SK-N-SH treated with all-trans-retinoic acid at 6 μM for 48 hours (cell line): ENCODE measurements around the gene COL9A3.

Experiments
- BACH2 ChIP-seq: fragments of 250-450 bp; sonication (Bioruptor Pico); IDR thresholded peaks from 2 replicates; pipeline ENCODE4 v1.9.0; 2021; ENCODE audit warnings: mild to moderate bottlenecking, borderline replicate concordance
- CSDC2 ChIP-seq: fragments of 250-450 bp; sonication (Bioruptor Pico); IDR thresholded peaks from 2 replicates; pipeline ENCODE4 v1.5.0; 2020; ENCODE audit warnings: mild to moderate bottlenecking, moderate library complexity
- ESRRG ChIP-seq: fragments of 250-450 bp; sonication (Bioruptor Pico); IDR thresholded peaks from 2 replicates; pipeline ENCODE4 v1.6.1; 2021; ENCODE audit warnings: mild to moderate bottlenecking
- ISL1 ChIP-seq: fragments of 250-450 bp; sonication (Bioruptor Pico); IDR thresholded peaks from 2 replicates; pipeline ENCODE4 v2.1.2; 2022; ENCODE audit warnings: mild to moderate bottlenecking, moderate library complexity
- OSR1 ChIP-seq: fragments of 250-450 bp; sonication (Bioruptor Pico); IDR thresholded peaks from 2 replicates; pipeline ENCODE4 v1.8.0; 2022; ENCODE audit warnings: moderate library complexity, mild to moderate bottlenecking, inconsistent platforms
- RARB ChIP-seq: fragments of 250-450 bp; sonication (Bioruptor Pico); IDR thresholded peaks from 2 replicates; pipeline ENCODE4 v1.8.0; 2021; ENCODE audit warnings: mild to moderate bottlenecking, moderate library complexity
- TCF4 ChIP-seq: fragments of 250-450 bp; sonication (Bioruptor Pico); IDR thresholded peaks from 2 replicates; pipeline ENCODE4 v1.8.0; 2021; ENCODE audit warnings: mild to moderate bottlenecking, moderate library complexity, borderline replicate concordance
- TOX ChIP-seq: fragments of 250-450 bp; sonication (Bioruptor Pico); IDR thresholded peaks from 2 replicates; pipeline ENCODE4 v1.8.0; 2021; ENCODE audit warnings: mild to moderate bottlenecking, moderate library complexity, borderline replicate concordance
- ZNF70 ChIP-seq: fragments of 450-650 bp; formaldehyde crosslinking; IDR thresholded peaks from 2 replicates; pipeline ENCODE4 v1.5.0; 2020; ENCODE audit warnings: mild to moderate bottlenecking, moderate library complexity
- ZNF8 ChIP-seq: fragments of 450-650 bp; formaldehyde crosslinking; IDR thresholded peaks from 2 replicates; pipeline ENCODE4 v1.5.0; 2020; ENCODE audit warnings: mild to moderate bottlenecking, moderate library complexity
- TF ChIP-seq, protein P1 (sequence below): fragments of 250-450 bp; sonication (Bioruptor Pico); IDR thresholded peaks from 2 replicates; pipeline ENCODE4 v1.8.0; 2020; ENCODE audit warnings: mild to moderate bottlenecking, moderate library complexity, borderline replicate concordance
- TF ChIP-seq, protein P2 (sequence below): fragments of 250-450 bp; sonication (Bioruptor Pico); IDR thresholded peaks from 2 replicates; pipeline ENCODE4 v1.8.0; 2021; ENCODE audit warnings: low read depth, mild to moderate bottlenecking, moderate library complexity, borderline replicate concordance

DNA sequence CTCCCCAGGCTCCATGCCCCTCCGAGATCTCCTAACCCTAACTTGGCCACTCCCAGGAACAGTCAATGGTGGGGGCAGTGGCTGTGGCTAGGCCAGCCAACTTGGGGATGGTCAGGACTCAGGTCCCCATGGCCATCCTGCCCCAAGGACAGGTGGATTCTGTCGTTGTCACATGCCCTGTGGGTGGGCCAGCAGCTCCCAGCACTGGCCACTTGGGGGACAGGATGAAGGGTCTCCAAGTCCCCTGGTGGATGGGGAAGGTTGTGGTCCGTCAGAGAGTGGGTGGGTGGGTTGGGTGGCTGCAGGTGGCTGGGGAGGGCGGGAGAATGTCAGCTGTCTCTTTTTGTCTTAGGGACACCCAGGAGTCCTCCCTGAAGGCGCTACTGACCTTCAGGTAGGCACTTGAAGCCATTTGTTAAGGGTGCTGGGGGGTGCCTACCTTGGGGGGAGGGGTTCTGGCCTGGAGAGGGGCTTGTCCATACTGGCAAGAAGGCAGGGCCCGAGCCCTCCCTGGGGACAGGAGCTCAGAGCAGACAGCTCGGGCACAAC, 5.5 kb downstream of the COL9A3 start:
- TF ChIP-seq ZNF70: no peak
- no peak for TF ChIP-seq OSR1 (CRISPR knock-in tag)
- TF ChIP-seq, protein P1, sequence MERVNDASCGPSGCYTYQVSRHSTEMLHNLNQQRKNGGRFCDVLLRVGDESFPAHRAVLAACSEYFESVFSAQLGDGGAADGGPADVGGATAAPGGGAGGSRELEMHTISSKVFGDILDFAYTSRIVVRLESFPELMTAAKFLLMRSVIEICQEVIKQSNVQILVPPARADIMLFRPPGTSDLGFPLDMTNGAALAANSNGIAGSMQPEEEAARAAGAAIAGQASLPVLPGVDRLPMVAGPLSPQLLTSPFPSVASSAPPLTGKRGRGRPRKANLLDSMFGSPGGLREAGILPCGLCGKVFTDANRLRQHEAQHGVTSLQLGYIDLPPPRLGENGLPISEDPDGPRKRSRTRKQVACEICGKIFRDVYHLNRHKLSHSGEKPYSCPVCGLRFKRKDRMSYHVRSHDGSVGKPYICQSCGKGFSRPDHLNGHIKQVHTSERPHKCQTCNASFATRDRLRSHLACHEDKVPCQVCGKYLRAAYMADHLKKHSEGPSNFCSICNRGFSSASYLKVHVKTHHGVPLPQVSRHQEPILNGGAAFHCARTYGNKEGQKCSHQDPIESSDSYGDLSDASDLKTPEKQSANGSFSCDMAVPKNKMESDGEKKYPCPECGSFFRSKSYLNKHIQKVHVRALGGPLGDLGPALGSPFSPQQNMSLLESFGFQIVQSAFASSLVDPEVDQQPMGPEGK: no peak
- TF ChIP-seq RARB (CRISPR knock-in tag): no peak
- no peak for TF ChIP-seq ESRRG
- TF ChIP-seq, protein P2, sequence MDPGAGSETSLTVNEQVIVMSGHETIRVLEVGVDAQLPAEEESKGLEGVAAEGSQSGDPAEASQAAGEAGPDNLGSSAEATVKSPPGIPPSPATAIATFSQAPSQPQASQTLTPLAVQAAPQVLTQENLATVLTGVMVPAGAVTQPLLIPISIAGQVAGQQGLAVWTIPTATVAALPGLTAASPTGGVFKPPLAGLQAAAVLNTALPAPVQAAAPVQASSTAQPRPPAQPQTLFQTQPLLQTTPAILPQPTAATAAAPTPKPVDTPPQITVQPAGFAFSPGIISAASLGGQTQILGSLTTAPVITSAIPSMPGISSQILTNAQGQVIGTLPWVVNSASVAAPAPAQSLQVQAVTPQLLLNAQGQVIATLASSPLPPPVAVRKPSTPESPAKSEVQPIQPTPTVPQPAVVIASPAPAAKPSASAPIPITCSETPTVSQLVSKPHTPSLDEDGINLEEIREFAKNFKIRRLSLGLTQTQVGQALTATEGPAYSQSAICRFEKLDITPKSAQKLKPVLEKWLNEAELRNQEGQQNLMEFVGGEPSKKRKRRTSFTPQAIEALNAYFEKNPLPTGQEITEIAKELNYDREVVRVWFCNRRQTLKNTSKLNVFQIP (CRISPR knock-in tag): no peak
- no peak for TF ChIP-seq TCF4 (CRISPR knock-in tag)
- no peak for TF ChIP-seq CSDC2 (CRISPR knock-in tag)
- no peak for TF ChIP-seq BACH2 (CRISPR knock-in tag)
- TF ChIP-seq ISL1 (CRISPR knock-in tag): no peak
- no peak for TF ChIP-seq ZNF8 (CRISPR knock-in tag)
- TF ChIP-seq TOX (CRISPR knock-in tag): no peak
